Heart left ventricle (tissue), 13 donors: ENCODE measurements around the gene SGSM1.

Experiments
- POLR2A ChIP-seq, 2 donors: fragments of 450-650 bp; IDR thresholded peaks; one replicate each; pipeline ENCODE4 v1.6.1; 2017; ENCODE audit warnings: antibody characterized with exemption in 2 of 2, mild to moderate bottlenecking in 2 of 2, moderate library complexity in 2 of 2
- TF ChIP-seq, protein P1 (sequence below), 12 donors: fragments of 200-600 bp; sonication (generic) in 4 of 12; IDR thresholded peaks; one replicate each; pipeline versions ENCODE4 v1.5.0 to v1.8.0; 2018 to 2022; ENCODE audit warnings: antibody characterized with exemption in 12 of 12, mild to moderate bottlenecking in 5 of 12
- donor health status: ischemic (EF 13 %, LVEDD 7.1; RV severe dilation, severe dysfunction).
- donor health status: DM: no; HTN: yes; CAD: no.
- donor health status: DM: no; HTN: no; CAD: no.
- donor health status: ischemic (EF 25% LVEDD 6.9; RV normal size, moderate dysfunction).
- donor health status: ischemic (EF 25% LVEDD 5.7; RV mildly dilated, moderate dysfunction).
- donor health status: ischemic (EF 35%, LVEDD 5.7; RV mildly dilated, moderate dysfunction).
- donor health status: nonischemic (EF 11% LVEDD 7.7; RV severe dilation, severe dysfunction).
- donor health status: DM: yes; HTN: yes; CAD: no.
- donor health status: PGD.
- donor health status: ischemic (EF 29% LVEDD 5.4; RV normal size, mild dysfunction).
- donor health status: nonischemic (EF 23%, LVEDD 6.1; RV moderate dilation, normal function).

DNA sequence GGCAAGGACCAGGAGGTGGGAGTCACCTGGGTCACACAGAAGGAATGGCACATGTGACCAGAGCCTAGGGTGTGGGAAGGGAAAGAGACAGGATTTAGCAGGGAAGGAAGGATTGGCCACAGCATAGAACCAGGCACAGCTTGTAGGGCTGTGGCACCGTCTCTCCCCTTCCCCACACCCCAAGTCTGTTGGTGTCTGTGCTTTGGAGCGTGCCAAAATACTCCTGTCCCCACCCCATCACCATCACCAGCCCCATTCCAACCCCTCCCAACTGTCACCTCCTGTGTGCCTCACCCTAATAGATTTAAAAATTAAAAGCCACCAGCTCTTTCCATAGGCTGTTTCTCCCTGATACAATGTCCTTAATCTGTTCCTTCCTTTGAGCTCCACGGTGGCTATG is 18.2 kb downstream of the SGSM1 start:
- TF ChIP-seq POLR2A (IDR thresholded peaks at IDR 0.05) = no peak
- TF ChIP-seq, protein P1, sequence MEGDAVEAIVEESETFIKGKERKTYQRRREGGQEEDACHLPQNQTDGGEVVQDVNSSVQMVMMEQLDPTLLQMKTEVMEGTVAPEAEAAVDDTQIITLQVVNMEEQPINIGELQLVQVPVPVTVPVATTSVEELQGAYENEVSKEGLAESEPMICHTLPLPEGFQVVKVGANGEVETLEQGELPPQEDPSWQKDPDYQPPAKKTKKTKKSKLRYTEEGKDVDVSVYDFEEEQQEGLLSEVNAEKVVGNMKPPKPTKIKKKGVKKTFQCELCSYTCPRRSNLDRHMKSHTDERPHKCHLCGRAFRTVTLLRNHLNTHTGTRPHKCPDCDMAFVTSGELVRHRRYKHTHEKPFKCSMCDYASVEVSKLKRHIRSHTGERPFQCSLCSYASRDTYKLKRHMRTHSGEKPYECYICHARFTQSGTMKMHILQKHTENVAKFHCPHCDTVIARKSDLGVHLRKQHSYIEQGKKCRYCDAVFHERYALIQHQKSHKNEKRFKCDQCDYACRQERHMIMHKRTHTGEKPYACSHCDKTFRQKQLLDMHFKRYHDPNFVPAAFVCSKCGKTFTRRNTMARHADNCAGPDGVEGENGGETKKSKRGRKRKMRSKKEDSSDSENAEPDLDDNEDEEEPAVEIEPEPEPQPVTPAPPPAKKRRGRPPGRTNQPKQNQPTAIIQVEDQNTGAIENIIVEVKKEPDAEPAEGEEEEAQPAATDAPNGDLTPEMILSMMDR (IDR thresholded peaks at IDR 0.05) = no peak
